Gastrocnemius medialis (tissue), 4 donors: Measurements from ENCODE around the gene AP3B1.

Source experiments
- CTCF ChIP-seq, 5 experiments: fragments of 450-650 bp in 3 of 5; fragments of 200-600 bp in 2 of 5; sonication (generic) in 2 of 5; IDR thresholded peaks in 4 of 5; conservative IDR thresholded peaks in 1 of 5; 1 replicate in 4 of 5; 2 replicates in 1 of 5; pipeline ENCODE4 v1.5.1; 2016 to 2019; ENCODE audit warnings: antibody characterized with exemption in 5 of 5, mild to moderate bottlenecking in 3 of 5, moderate library complexity in 3 of 5
- POLR2A ChIP-seq, 2 donors: fragments of 450-650 bp; IDR thresholded peaks; one replicate each; pipeline ENCODE4 v1.6.1; 2017; ENCODE audit warnings: antibody characterized with exemption in 2 of 2, mild to moderate bottlenecking in 2 of 2, moderate library complexity in 2 of 2

- no peak for TF ChIP-seq CTCF (IDR thresholded peaks at IDR 0.05 in 4 of 5, conservative IDR thresholded peaks at IDR 0.05 in 1 of 5)
- TF ChIP-seq POLR2A (IDR thresholded peaks at IDR 0.05) = no peak
Measured at GRCh38 chr5:78001197-78001596, 293.3 kb downstream of the AP3B1 start.
